Measurements from ENCODE around the gene PPP1R8.

DNA sequence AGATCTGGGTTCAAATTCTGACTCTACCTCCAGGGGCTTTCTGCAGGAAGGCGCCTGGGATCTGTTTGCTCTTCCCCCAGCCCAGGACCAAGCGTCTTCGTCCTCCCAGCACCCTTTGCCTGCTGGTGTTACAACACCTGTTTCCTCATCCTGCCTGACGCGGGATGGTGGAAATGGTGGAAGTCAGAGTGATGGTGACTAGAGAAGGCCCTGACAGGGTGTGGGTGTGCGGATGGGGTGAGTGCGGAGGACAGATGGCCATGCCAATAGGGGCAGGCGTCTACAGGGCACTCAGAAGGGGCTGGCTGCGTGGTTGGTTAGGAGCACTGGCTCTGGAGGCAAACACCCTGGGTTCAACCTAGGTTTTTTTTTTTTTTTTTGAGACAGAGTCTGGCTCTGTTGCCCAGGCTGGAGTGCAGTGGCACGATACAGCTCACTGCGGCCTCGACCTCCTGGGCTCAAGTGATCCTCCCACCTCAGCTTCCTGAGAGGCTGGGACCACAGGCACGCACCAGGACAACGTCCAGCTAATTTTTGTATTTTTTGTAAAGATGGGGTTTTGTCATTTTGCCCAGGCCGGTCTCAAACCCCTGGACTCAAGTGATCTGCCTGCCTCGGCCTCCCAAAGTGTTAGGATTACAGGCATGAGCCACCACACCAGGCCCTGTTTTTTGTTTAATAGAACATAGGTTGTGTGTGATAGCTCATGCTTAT is 43.2 kb downstream of the PPP1R8 start:
- TF ChIP-seq, protein P1, sequence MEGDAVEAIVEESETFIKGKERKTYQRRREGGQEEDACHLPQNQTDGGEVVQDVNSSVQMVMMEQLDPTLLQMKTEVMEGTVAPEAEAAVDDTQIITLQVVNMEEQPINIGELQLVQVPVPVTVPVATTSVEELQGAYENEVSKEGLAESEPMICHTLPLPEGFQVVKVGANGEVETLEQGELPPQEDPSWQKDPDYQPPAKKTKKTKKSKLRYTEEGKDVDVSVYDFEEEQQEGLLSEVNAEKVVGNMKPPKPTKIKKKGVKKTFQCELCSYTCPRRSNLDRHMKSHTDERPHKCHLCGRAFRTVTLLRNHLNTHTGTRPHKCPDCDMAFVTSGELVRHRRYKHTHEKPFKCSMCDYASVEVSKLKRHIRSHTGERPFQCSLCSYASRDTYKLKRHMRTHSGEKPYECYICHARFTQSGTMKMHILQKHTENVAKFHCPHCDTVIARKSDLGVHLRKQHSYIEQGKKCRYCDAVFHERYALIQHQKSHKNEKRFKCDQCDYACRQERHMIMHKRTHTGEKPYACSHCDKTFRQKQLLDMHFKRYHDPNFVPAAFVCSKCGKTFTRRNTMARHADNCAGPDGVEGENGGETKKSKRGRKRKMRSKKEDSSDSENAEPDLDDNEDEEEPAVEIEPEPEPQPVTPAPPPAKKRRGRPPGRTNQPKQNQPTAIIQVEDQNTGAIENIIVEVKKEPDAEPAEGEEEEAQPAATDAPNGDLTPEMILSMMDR (conservative IDR thresholded peaks at IDR 0.05; ENCODE audit: low read length) = no peak
- no peak for TF ChIP-seq EZH2phosphoT487 (IDR thresholded peaks at IDR 0.05; ENCODE audit: borderline replicate concordance)
